Immature natural killer cell (primary cell): ENCODE data around the gene PHF23. TPM values are rescaled to one million over a fixed set of nuclear protein-coding genes. Genes with fewer than 3 reads are reported as not detected.

Source experiments
- DNase-seq, 3 donors: peaks; one replicate each; pipeline ENCODE4 v3.0.0; 2022; ENCODE audit warnings: mixed read lengths in 1 of 3
- H3K27ac Mint-ChIP-seq, 6 donors: one replicate each; pipeline ENCODE4 v1.8.0; 2020; ENCODE audit warnings: mixed read lengths in 6 of 6, mild to moderate bottlenecking in 5 of 6, inconsistent platforms in 4 of 6, moderate library complexity in 3 of 6
- H3K27me3 Mint-ChIP-seq, 3 donors: one replicate each; pipeline ENCODE4 v1.8.0; 2020 to 2021; ENCODE audit warnings: low read depth in 3 of 3, mild to moderate bottlenecking in 3 of 3, mixed read lengths in 3 of 3, moderate library complexity in 3 of 3, inconsistent platforms in 1 of 3
- H3K36me3 Mint-ChIP-seq, 3 donors: one replicate each; pipeline ENCODE4 v1.8.0; 2020; ENCODE audit warnings: mixed read lengths in 3 of 3, inconsistent platforms in 2 of 3, mild to moderate bottlenecking in 2 of 3
- H3K4me1 Mint-ChIP-seq, 2 donors: one replicate each; pipeline ENCODE4 v1.8.0; 2020; ENCODE audit warnings: inconsistent platforms in 2 of 2, mild to moderate bottlenecking in 2 of 2, mixed read lengths in 2 of 2, moderate library complexity in 1 of 2
- H3K4me3 Mint-ChIP-seq, 5 donors: one replicate each; pipeline ENCODE4 v1.8.0; 2020; ENCODE audit warnings: mild to moderate bottlenecking in 5 of 5, mixed read lengths in 5 of 5, inconsistent platforms in 3 of 5, moderate library complexity in 3 of 5
- H3K9me3 Mint-ChIP-seq, 6 donors: one replicate each; pipeline ENCODE4 v1.8.0; 2020; ENCODE audit warnings: mild to moderate bottlenecking in 6 of 6, mixed read lengths in 6 of 6, inconsistent platforms in 4 of 6, moderate library complexity in 3 of 6
- polyA plus RNA-seq, 3 donors: library from polyadenylated mRNA; unstranded; fragments of 300-500 nt; fragmentation: Illumina TruSeq; gene quantifications; one replicate each; pipeline ENCODE4 v1.2.3, GENCODE V29; 2021

Gene PHF23
- polyA plus RNA-seq, 3 donors from 2014 or later, result 11.9 to 41.4 (median 17.7) TPM

DNA sequence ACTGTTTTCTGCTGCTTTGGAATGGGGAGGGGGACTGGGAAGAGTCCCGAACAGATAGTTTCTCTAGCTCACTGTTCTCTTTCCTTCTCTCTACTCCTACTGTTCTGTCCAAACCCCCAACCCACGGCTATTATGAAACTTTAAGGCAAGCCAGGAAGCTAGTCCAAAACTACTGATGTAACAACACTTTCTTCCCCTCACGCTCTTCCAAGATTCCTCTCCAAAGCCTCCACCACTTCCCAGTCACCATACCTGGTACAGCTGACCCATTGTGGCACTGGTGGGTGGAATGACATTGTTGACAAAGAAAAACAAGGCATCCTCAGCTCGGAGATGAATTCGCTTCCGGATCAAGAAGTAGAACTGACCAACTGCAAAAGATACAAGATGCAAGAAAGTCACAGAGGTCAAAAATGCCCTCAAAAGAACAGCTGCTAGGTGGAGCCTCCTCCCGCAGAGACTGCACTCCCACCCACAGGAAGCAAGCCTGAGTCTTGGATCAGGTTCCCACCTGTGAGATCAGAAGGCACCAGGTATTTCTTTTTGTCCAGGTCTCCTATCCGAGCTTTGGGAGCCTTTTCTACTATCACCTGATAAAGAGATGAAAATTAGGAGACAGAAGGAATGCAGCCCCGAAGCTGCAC lies 2.0 kb upstream of the PHF23 start:
- DNase-seq, result no peak
- peaks cover 2 to 28% (median 8%) of the 10 kb centered on the region in 3 donors for H3K36me3 Mint-ChIP-seq
- H3K4me3 Mint-ChIP-seq, result peak overlapping the region; percentile 98 to 99 (median 98)
- H3K27ac Mint-ChIP-seq, result peak overlapping the region; percentile 96 to 100 (median 100)
- peaks cover 12 to 29% (median 25%) of the 10 kb centered on the region in 3 donors for H3K27me3 Mint-ChIP-seq
- peaks cover 44 to 54% of the 10 kb centered on the region in 2 donors for H3K4me1 Mint-ChIP-seq
- peaks cover 0 to 2% (median 0%) of the 10 kb centered on the region in 6 donors for H3K9me3 Mint-ChIP-seq

DNA sequence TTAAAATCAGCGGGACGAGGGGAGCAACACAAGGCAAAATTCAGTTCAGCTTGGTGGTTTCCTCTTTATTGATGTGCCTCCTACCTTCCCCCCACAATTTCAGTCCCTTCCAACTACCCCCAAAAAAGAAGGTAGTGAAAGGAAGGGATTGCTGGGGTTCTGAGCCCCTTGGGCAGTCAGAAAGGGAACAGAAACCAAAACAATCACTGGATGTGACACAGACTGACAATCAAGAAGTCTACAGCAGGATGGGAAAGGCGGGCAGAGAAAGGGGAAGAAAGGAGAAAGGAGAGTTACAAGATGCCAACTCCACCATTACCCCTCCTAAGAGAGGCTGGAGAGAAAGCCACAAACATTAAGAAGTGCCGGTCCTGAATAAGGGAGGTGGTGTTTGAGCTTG lies 1.1 kb upstream of the PHF23 start:
- Mint-ChIP-seq H3K27ac (peak overlapping the region; percentile 96 to 100 (median 100)), H3K4me3 (peak overlapping the region; percentile 98 to 99 (median 98)), H3K9me3 (peaks cover 0 to 2% (median 0%) of the 10 kb centered on the region in 6 donors), H3K27me3 (peaks cover 14 to 29% (median 25%) of the 10 kb centered on the region in 3 donors), H3K4me1 (peaks cover 51 to 63% of the 10 kb centered on the region in 2 donors), H3K36me3 (peaks cover 0 to 28% (median 3%) of the 10 kb centered on the region in 3 donors)
- DNase-seq, result no peak

DNA sequence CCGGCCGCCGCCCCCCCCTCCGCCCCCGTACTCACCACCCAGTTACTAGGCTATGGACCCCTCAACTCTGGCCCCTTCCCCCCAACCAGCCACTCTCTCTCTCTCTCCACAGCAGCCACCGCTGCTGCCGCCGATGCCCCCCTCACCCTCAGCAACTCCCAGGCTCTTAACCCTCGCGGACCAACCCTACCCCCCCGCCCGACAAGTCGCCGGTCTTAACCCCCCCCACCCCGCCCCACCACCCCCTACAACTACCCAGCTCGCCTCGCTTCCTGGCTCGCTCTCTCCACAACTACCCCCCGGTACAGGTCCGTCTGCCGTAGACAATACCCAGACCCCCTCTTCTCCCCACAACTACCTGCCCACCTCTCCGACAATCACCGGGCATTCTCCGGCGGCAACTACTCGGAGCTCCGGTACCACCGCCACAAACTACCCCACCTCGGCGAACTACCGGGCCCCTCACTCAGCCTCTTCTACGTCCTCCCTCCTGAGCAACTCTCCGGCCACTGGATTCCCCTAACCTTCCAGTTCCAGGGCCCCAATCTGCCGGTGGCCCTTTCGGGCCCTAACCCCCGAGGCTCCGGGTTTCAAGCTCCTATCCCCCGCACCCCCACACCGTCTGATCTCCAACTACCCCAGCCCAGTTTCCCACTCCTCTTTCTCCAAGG lies 702 bp downstream of the PHF23 start:
- DNase-seq, result peak; percentile 33 to 39 (median 36)

DNA sequence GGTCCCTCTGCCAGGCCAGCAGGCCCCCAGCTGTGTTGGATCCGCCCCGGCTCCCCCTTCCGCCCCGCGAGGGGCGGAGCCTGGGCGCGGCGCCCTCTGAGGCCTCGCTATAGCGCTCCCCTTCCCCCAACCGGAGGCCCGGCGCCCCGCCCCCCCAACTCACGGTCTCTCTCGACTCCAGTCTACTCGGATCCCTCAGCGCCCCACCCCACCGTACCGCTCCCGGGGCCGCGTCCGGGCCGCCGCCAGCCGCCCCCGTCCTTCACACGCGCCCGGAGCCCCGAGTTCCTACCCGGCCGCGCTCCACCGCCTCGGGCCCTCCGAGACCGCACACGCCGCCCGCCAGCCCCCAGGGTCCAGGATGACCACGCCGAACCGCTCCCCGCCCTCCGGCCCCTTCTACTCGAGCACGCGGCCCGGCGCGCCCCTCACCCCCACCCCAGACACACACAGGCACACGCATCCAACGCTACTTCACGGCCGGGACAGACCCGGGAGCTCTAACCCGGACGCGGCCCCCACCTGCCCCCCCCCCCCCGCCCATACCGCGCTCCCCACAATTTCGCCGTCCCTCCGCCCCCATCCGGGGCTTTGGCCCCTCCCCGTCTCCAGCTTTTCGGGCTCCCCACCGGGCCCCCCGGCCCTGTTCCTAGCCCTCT lies 1.4 kb downstream of the PHF23 start:
- H3K27me3 Mint-ChIP-seq, result peaks cover 15 to 35% (median 32%) of the 10 kb centered on the region in 3 donors
- H3K36me3 Mint-ChIP-seq, result peaks cover 0 to 24% (median 0%) of the 10 kb centered on the region in 3 donors
- peak overlapping the region; percentile 93 to 99 (median 98) for H3K4me3 Mint-ChIP-seq
- peak overlapping the region; percentile 51 to 100 (median 92) for H3K27ac Mint-ChIP-seq
- peaks cover 0 to 2% (median 0%) of the 10 kb centered on the region in 6 donors for H3K9me3 Mint-ChIP-seq
- peaks cover 65 to 79% of the 10 kb centered on the region in 2 donors for H3K4me1 Mint-ChIP-seq
- DNase-seq, result peak; percentile 62 to 67 (median 62)

More for the DNA sequence above, 702 bp downstream of the PHF23 start:
- H3K4me1 Mint-ChIP-seq, result peaks cover 64 to 78% of the 10 kb centered on the region in 2 donors
- H3K36me3 Mint-ChIP-seq, result peaks cover 0 to 24% (median 0%) of the 10 kb centered on the region in 3 donors
- H3K27ac Mint-ChIP-seq, result peak overlapping the region; percentile 84 to 100 (median 98)
- peaks cover 17 to 38% (median 35%) of the 10 kb centered on the region in 3 donors for H3K27me3 Mint-ChIP-seq
- H3K4me3 Mint-ChIP-seq, result peak overlapping the region; percentile 93 to 99 (median 98)
- peaks cover 0 to 2% (median 0%) of the 10 kb centered on the region in 6 donors for H3K9me3 Mint-ChIP-seq

DNA sequence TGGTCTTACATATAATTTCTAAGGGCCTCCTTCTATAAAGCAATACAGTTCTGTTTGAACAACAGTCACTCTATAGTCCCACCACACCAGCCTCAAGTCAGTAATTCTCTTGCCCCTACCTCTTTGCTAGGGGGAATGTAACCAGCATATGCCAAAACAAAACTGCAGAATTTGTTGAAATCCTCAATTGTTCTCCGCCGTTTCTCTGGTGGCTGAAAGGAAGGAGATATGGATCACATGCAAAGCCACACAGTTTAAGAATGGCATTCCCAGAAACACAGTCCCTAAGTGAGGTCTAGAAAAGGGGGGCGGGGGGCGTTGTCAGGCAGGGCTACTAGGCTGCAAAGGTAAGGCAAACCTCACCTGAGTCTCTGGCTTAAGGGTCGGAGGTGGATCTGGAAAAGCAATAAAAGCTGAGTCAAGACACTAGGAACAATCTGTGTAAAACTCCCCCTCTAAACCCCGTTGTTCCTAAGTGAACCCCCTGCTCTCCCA lies 1.9 kb downstream of the PHF23 start:
- H3K4me1 Mint-ChIP-seq, result peaks cover 66 to 77% of the 10 kb centered on the region in 2 donors
- no peaks in the 10 kb centered on the region for H3K9me3 Mint-ChIP-seq
- peak overlapping the region; percentile 51 to 96 (median 84) for H3K27ac Mint-ChIP-seq
- H3K27me3 Mint-ChIP-seq, result peaks cover 12 to 29% (median 26%) of the 10 kb centered on the region in 3 donors
- no peak for DNase-seq
- peaks cover 0 to 21% (median 0%) of the 10 kb centered on the region in 3 donors for H3K36me3 Mint-ChIP-seq
- peak overlapping the region; percentile 93 to 99 (median 98) for H3K4me3 Mint-ChIP-seq

DNA sequence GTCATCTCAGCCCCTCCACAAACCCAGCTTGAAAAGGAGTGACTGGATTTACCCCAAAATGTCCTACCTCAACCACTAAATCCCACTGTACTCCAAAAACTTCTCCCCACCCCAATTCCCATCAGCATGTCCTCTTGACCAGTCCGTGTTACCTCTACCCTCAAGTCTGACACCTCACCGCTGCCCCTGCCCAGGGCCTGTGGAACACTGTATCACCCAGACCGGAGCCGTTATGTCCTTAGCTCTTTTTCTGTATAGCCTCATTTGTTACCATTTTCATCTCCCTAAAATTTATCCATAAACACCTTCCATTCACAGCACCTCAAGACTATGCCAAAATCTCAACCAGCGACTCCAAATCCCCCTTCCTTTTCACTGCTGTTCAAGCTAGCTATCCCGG lies 2.4 kb downstream of the PHF23 start:
- H3K9me3 Mint-ChIP-seq, result no peaks in the 10 kb centered on the region
- DNase-seq, result no peak
- peaks cover 0 to 26% (median 4%) of the 10 kb centered on the region in 3 donors for H3K36me3 Mint-ChIP-seq
- peak overlapping the region; percentile 93 to 99 (median 98) for H3K4me3 Mint-ChIP-seq
- H3K27ac Mint-ChIP-seq, result peak overlapping the region; percentile 51 to 96 (median 84)
- peaks cover 12 to 25% (median 23%) of the 10 kb centered on the region in 3 donors for H3K27me3 Mint-ChIP-seq
- H3K4me1 Mint-ChIP-seq, result peaks cover 66 to 77% of the 10 kb centered on the region in 2 donors

DNA sequence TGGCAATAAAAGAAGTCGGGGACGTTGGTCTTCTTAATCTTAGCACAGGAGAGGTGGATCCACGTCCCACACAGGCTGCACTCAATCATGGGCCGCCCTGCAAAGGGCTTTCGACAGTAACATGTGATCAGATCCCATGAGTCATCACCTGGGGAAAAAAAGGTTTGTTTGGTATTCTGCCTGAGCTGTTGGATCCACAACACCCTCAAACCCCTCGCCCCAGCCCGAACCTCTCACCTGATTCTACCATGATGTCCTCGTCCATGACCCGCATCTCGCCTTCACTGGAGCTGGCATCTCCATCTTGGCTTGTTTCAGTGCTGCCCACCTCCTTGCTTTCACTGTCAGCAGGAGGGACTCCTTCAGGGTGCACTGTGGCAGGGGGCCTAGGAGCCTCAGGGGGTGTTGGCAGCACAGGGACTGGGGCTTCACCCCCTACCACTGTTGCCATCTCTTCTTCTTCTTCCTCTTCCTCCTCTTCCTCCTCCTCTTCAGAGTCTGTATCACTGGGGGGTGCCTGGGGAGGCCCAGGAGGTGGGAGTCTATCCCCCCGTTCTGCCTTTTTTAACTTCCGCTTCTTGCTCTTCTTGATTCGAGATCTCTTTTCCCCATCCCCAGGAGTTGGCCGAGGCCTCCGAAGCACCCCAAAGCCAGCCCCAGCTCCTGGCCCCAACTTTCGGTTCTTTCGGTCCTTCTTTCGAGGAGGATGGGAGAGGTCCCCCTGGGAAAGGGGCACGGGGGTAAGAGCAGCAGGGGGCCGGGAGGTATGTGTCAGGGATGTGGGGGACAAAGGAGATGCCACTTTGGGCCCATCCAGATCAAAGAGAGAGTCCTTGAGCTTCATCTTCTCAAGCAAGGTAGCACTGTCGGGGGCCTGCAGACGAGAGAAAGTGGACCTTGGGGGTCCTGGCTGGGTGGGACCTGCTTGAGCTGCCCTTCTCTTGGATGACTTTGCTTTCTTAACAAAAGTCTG lies 3.3 kb downstream of the PHF23 start:
- no peaks in the 10 kb centered on the region for H3K9me3 Mint-ChIP-seq
- peak overlapping the region; percentile 46 to 99 (median 98) for H3K4me3 Mint-ChIP-seq
- peak overlapping the region in 5 of 6 donors; percentile 49 to 93 (median 87) for H3K27ac Mint-ChIP-seq
- no peak for DNase-seq
- peaks cover 59 to 70% of the 10 kb centered on the region in 2 donors for H3K4me1 Mint-ChIP-seq
- H3K27me3 Mint-ChIP-seq, result peaks cover 13 to 20% (median 20%) of the 10 kb centered on the region in 3 donors
- H3K36me3 Mint-ChIP-seq, result peaks cover under 1 to 23% (median 4%) of the 10 kb centered on the region in 3 donors

DNA sequence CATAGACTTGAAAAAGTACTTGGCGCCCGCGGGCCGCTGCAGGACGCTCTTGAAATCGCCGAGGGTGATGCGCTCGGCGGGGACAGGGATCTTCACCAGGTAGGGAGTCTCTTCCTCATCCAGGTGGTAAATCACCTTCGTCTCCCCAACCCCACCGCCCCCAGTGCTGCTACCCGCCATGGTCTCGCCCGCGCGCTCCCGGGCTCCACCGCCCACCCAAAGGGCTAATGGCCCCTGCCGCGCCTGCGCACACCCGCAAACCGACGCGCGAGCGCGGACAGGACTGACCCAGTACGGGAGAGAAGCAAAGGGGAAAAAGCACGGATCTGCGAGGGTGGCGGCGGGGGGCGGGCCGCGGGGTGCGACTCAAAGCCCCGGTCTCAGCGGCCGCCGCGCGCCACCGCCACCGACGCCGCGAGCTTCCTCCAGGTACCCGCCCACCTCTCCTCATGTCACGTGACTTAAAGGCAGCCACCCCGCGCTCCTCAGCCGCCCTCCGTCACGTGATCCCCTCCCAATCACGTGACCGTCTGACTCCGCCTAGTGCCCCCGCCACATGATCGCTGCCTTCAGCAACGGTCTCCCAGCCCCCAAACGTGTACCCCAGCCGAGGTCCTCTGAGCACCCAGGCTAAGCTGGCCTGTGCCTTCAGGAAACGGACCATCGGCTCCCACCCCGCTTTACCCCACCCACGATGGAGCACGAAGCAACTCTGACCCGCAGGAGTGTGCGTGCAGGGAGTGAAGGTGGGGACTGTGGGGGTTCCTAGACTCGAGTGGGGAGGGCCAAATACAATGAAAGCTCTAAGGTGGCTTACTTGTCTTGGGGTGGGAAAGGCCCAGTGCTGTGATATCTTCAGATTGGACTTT lies 4.9 kb downstream of the PHF23 start, which contains the start of gene DVL2:
TSS of gene DVL2 (minus strand) at position 435 of the 869 bp plus-strand sequence. CDS start at position 180, 255 bp downstream.
- Mint-ChIP-seq H3K27ac (peak within 1 kb of the TSS; percentile 86 to 96 (median 91)), H3K4me3 (peak within 1 kb of the TSS; percentile 88 to 98 (median 92)), H3K4me1 (peaks cover 45 to 55% of the 10 kb centered on the region in 2 donors), H3K9me3 (no peaks in the 10 kb centered on the region), H3K27me3 (peaks cover 8 to 19% (median 14%) of the 10 kb centered on the region in 3 donors), H3K36me3 (peaks cover 4 to 21% (median 4%) of the 10 kb centered on the region in 3 donors)
- peak; percentile 93 to 94 (median 94) for DNase-seq

DNA sequence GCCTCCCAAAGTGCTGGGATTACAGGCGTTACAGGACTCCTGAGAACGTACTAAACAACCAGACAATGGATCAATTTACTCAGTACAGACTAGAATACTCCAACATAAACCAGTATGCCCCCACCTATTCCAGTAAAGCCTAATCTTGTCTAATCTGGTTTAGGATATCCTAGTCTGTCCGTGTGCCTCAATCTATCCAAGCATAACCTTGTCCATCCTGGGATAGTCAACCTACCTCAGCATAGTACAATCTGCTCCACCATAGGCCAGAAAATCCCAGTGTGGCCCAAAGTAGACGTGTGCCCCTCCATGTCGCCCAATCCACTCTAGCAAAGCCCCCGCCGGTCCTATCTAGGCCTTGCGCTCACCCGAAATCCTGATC lies 5.6 kb downstream of the PHF23 start:
- Mint-ChIP-seq H3K27me3 (peaks cover 6 to 18% (median 12%) of the 10 kb centered on the region in 3 donors), H3K27ac (peak overlapping the region; percentile 86 to 93 (median 87)), H3K4me1 (peaks cover 45 to 55% of the 10 kb centered on the region in 2 donors), H3K4me3 (peak overlapping the region; percentile 88 to 98 (median 92)), H3K9me3 (no peaks in the 10 kb centered on the region), H3K36me3 (peaks cover 4 to 21% (median 4%) of the 10 kb centered on the region in 3 donors)
- no peak for DNase-seq

DNA sequence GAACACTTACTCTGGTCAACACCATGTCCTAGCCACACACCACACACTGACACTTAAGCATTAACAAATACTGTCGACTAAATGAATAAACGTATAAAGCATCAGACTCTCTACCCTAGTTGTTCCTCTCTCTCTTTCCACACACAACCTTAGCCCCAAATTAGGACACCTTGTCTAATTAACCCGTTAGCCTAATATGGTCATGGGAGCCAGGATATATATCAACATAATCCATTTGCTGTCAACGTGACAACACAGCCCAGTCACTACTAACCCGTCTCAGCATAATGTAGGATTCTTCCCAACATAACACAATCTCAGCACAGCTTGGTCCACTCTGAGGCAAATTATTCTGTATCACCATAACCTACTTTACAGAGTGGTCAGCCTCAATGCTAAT lies 7.1 kb downstream of the PHF23 start:
- no peaks in the 10 kb centered on the region for H3K9me3 Mint-ChIP-seq
- peaks cover 43 to 50% of the 10 kb centered on the region in 2 donors for H3K4me1 Mint-ChIP-seq
- DNase-seq, result no peak
- H3K4me3 Mint-ChIP-seq, result peak overlapping the region in 4 of 5 donors; percentile 6 to 93 (median 16)
- H3K27ac Mint-ChIP-seq, result peak overlapping the region in 1 of 6 donors; percentile 37
- peaks cover 6 to 15% (median 11%) of the 10 kb centered on the region in 3 donors for H3K27me3 Mint-ChIP-seq
- H3K36me3 Mint-ChIP-seq, result peaks cover 7 to 26% (median 9%) of the 10 kb centered on the region in 3 donors

DNA sequence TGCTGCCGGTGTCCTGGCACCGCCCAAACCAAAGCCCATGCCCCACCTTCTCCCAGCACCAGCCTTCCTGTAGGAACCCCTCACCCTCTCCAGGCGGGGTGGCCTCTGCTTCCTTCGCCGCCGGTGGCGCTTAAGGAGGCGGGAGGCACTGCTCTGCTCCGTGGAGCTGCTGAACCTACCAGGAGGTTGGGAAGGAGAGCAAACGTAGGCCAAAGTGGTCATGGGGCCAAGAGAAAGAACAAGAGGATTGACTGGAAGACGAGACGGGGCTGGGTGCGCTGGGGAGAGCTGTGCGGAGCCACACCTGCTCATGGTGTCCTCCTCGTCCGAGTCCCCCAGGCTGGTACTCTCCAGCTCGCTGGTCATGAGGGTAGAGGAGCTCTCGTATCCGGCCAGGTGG lies 9.8 kb downstream of the PHF23 start:
- DNase-seq, result no peak
- Mint-ChIP-seq H3K27me3 (peaks cover 7 to 12% (median 9%) of the 10 kb centered on the region in 3 donors), H3K36me3 (peaks cover 7 to 16% (median 9%) of the 10 kb centered on the region in 3 donors), H3K4me1 (peaks cover 24 to 25% of the 10 kb centered on the region in 2 donors), H3K9me3 (no peaks in the 10 kb centered on the region), H3K4me3 (no peak overlapping the region), H3K27ac (no peak overlapping the region)
